ENCODE measurements around the gene FCMR.

The FCMR gene

DNA sequence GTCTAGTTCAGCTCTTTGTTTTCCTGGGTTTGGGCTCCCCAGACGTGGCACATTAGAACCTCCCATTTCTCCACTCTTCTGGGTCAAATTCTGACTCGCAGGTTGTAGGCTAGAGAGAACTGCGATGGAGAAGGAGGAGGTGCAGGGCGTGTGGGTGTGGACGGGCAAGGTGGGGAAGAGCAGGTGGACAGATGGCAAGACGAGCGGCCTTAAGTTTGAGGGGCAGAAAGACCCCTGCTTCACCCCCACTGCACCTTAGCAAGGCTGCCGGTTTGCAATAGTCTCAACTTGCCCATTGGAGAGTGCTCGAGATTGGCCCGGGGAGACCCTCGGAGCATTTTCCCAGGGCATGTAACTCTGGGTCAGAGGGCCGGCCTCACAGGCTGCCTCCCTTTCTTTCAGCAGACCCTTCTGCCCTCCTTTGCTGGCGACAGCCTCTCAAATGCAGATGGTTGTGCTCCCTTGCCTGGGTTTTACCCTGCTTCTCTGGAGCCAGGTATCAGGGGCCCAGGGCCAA, 22.8 kb downstream of the FCMR start:
- H3K9me3 ChIP-seq (ENCODE audit: control insufficient read depth in 2 of 2, low read length in 2 of 2), result no peaks in the 10 kb centered on the region
- peaks cover 4% of the 10 kb centered on the region for H3K4me1 ChIP-seq (ENCODE audit: control insufficient read depth, insufficient read depth, low read length)
- no peak overlapping the region for H3K27ac ChIP-seq (ENCODE audit: low read length)
- peaks cover 2 to 7% of the 10 kb centered on the region in 2 donors for H3K27me3 ChIP-seq (ENCODE audit: control insufficient read depth in 1 of 2, insufficient read depth in 2 of 2, low read length in 2 of 2)
- no peaks in the 10 kb centered on the region for H3K36me3 ChIP-seq (ENCODE audit: control insufficient read depth in 2 of 2, insufficient read depth in 2 of 2, low read length in 2 of 2)
- H3K4me3 ChIP-seq (ENCODE audit: low read length in 2 of 2), result no peak overlapping the region
- H3K9ac ChIP-seq (ENCODE audit: low read length in 2 of 2), result no peak overlapping the region

DNA sequence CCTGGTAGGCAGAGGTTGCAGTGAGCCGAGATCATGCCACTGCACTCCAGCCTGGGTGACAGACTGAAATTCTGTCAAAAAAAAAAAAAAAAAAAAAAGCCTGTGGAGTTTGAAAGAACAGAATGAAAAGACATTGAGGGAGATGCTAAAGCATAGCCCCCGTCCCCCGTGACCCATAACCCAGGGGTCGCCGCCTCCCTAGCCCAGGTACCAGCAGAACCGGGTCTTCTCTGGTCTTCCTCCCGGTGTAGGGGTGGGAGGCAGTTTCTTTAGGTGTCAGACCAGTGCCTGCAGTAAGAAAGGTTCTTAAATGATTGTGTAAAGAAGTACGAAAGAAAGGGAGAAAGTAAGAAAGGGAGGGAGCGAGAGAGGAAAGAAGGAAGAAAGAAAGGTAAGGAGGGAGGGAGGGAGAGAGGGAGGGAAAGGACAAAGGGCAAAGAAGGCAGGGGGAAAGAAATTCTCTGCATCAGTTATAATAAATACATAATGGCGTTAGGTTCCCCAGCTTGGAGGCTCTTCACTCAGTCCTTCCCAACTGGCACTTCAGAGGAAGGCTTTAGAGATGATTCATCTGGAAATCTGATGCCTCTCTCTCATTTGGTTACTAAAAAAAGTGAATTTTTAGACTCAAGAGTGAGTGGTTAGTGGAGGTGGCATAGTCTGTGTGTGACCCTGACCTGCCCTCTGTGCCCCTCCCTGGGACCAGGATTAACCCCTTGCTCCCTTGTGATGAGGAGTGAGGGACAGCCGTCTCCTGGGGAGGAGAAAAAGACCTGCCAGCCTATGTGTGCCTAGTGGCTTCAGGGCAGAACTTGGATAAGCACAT, 23.4 kb downstream of the FCMR start:
- Histone ChIP-seq H3K9ac (ENCODE audit: low read length in 2 of 2) (no peak overlapping the region), H3K36me3 (ENCODE audit: control insufficient read depth in 2 of 2, insufficient read depth in 2 of 2, low read length in 2 of 2) (no peaks in the 10 kb centered on the region), H3K4me1 (ENCODE audit: control insufficient read depth, insufficient read depth, low read length) (peaks cover 4% of the 10 kb centered on the region), H3K9me3 (ENCODE audit: control insufficient read depth in 2 of 2, low read length in 2 of 2) (no peaks in the 10 kb centered on the region), H3K27ac (ENCODE audit: low read length) (no peak overlapping the region), H3K4me3 (ENCODE audit: low read length in 2 of 2) (no peak overlapping the region), H3K27me3 (ENCODE audit: control insufficient read depth in 1 of 2, insufficient read depth in 2 of 2, low read length in 2 of 2) (peaks cover 2 to 8% of the 10 kb centered on the region in 2 donors)

DNA sequence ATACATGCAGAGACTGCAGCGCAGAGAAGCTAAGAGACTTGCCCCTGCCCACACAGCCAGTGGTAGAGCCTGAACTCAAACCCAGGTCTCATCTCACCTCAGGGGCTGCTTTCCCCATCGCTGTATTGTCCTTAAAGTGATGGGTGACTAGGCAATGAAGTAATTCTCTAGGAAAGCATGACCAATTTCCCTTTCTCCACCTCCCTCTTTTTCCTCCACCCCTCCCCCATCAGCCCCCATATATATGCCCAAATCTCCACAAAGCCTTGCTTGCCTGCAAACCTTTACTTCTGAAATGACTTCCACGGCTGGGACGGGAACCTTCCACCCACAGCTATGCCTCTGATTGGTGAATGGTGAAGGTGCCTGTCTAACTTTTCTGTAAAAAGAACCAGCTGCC, 24.6 kb downstream of the FCMR start, which contains the start of gene IL24:
IL24 (plus strand) TSS at position 269 of the 400 bp plus-strand sequence. CDS start 390 bp downstream, outside the sequence.
- Histone ChIP-seq H3K9ac (ENCODE audit: low read length in 2 of 2) (no peak within 1 kb of the TSS), H3K27ac (ENCODE audit: low read length) (no peak within 1 kb of the TSS), H3K4me3 (ENCODE audit: low read length in 2 of 2) (no peak within 1 kb of the TSS)

DNA sequence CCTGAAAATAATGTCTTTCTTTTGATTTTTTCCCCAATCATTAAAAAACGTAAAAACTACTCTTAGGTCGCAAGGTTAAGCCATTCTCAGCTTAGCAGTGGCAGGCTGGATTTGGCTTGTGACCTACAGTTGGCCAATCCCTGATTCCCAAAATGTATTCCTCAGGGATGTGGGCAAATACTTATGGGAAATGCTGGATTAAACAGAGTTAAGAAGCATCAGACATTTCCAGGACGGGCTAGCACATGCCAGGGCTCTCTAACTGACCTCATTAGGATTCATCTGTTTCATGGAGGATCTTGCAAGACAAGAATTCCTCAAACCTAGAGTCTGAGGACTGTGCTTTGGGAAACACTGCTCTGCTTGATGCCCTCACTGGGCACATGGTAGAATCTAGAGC, 25.5 kb downstream of the FCMR start:
- no peaks in the 10 kb centered on the region for H3K9me3 ChIP-seq (ENCODE audit: control insufficient read depth in 2 of 2, low read length in 2 of 2)
- peaks cover 9 to 14% of the 10 kb centered on the region in 2 donors for H3K27me3 ChIP-seq (ENCODE audit: control insufficient read depth in 1 of 2, insufficient read depth in 2 of 2, low read length in 2 of 2)
- no peak overlapping the region for H3K27ac ChIP-seq (ENCODE audit: low read length)

More for the DNA sequence above, 24.6 kb downstream of the FCMR start, which contains the start of gene IL24:
- Histone ChIP-seq H3K9me3 (ENCODE audit: control insufficient read depth in 2 of 2, low read length in 2 of 2) (no peaks in the 10 kb centered on the region), H3K4me1 (ENCODE audit: control insufficient read depth, insufficient read depth, low read length) (peaks cover 4% of the 10 kb centered on the region), H3K36me3 (ENCODE audit: control insufficient read depth in 2 of 2, insufficient read depth in 2 of 2, low read length in 2 of 2) (no peaks in the 10 kb centered on the region), H3K27me3 (ENCODE audit: control insufficient read depth in 1 of 2, insufficient read depth in 2 of 2, low read length in 2 of 2) (peaks cover 2 to 10% of the 10 kb centered on the region in 2 donors)

DNA sequence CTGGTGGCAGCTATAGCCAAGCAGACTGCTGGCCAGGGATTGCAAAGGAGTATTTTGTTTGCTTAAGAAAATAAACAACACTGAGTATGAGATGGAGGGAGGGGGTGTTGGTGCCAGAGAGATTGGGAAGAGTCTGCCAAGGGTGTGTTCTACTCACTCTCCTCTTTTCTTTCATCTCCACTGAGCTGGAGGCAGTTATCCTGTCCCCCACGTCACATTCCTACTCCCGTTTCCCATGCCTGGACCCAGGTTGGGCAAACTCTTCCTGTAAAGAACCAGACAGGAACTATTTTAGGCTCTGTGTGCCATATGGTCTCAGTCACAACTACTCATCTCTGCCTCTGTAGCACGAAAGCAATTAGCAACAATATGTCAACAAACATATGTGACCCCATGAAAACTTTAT, 25.9 kb downstream of the FCMR start:
- no peaks in the 10 kb centered on the region for H3K9me3 ChIP-seq (ENCODE audit: control insufficient read depth in 2 of 2, low read length in 2 of 2)
- peaks cover 4% of the 10 kb centered on the region for H3K4me1 ChIP-seq (ENCODE audit: control insufficient read depth, insufficient read depth, low read length)
- no peak overlapping the region for H3K27ac ChIP-seq (ENCODE audit: low read length)
- no peak overlapping the region for H3K9ac ChIP-seq (ENCODE audit: low read length in 2 of 2)
- peaks cover 9 to 16% of the 10 kb centered on the region in 2 donors for H3K27me3 ChIP-seq (ENCODE audit: control insufficient read depth in 1 of 2, insufficient read depth in 2 of 2, low read length in 2 of 2)
- no peak overlapping the region for H3K4me3 ChIP-seq (ENCODE audit: low read length in 2 of 2)
- no peaks in the 10 kb centered on the region for H3K36me3 ChIP-seq (ENCODE audit: control insufficient read depth in 2 of 2, insufficient read depth in 2 of 2, low read length in 2 of 2)

More for the DNA sequence above, 25.5 kb downstream of the FCMR start:
- Histone ChIP-seq H3K9ac (ENCODE audit: low read length in 2 of 2) (no peak overlapping the region), H3K4me3 (ENCODE audit: low read length in 2 of 2) (no peak overlapping the region), H3K36me3 (ENCODE audit: control insufficient read depth in 2 of 2, insufficient read depth in 2 of 2, low read length in 2 of 2) (no peaks in the 10 kb centered on the region), H3K4me1 (ENCODE audit: control insufficient read depth, insufficient read depth, low read length) (peaks cover 4% of the 10 kb centered on the region)

DNA sequence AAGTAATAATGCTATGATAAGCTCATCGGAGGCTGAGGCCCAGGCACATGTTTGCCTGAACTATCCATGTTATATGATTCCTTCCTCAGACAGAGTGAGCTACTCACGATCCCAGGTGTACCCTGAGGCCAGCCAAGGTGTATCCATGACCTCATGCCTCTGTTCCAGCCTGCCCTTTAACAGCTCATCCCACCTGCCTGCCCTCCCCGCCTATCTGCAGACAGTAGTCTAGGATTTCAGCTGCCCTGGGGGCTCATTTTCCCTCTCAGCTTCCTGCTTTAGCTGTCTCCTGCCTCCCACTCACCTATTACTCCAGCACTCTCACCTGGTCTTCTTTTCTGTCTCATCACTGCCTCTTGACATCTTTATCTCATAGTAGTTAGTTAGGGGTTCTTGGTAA, 26.4 kb downstream of the FCMR start:
- Histone ChIP-seq H3K9ac (ENCODE audit: low read length in 2 of 2) (no peak overlapping the region), H3K36me3 (ENCODE audit: control insufficient read depth in 2 of 2, insufficient read depth in 2 of 2, low read length in 2 of 2) (no peaks in the 10 kb centered on the region), H3K4me3 (ENCODE audit: low read length in 2 of 2) (no peak overlapping the region), H3K9me3 (ENCODE audit: control insufficient read depth in 2 of 2, low read length in 2 of 2) (no peaks in the 10 kb centered on the region), H3K27me3 (ENCODE audit: control insufficient read depth in 1 of 2, insufficient read depth in 2 of 2, low read length in 2 of 2) (peaks cover 9 to 16% of the 10 kb centered on the region in 2 donors), H3K4me1 (ENCODE audit: control insufficient read depth, insufficient read depth, low read length) (peaks cover 4% of the 10 kb centered on the region), H3K27ac (ENCODE audit: low read length) (no peak overlapping the region)

DNA sequence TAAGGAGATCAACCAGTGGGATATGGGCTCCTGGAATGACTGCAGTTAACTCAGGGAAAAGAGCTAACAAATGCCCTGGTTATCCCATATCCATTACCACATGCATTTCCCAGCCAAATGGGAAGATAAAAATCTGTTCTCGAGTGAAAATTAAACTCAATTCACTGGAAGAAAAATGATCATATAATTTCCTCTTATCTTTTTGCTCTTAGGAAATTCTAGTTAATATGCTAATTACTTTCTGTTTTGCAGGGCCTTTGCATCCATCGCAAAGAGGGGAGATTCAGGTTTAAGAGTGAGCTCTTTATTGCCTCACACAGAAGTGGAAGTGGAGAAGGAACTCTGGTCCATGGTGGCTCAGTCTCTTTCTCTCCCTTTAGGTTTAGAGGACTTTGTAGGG, 28.4 kb downstream of the FCMR start:
- Histone ChIP-seq H3K36me3 (ENCODE audit: control insufficient read depth in 2 of 2, insufficient read depth in 2 of 2, low read length in 2 of 2) (no peaks in the 10 kb centered on the region), H3K9me3 (ENCODE audit: control insufficient read depth in 2 of 2, low read length in 2 of 2) (no peaks in the 10 kb centered on the region), H3K4me3 (ENCODE audit: low read length in 2 of 2) (no peak overlapping the region), H3K9ac (ENCODE audit: low read length in 2 of 2) (no peak overlapping the region), H3K4me1 (ENCODE audit: control insufficient read depth, insufficient read depth, low read length) (peaks cover 4% of the 10 kb centered on the region), H3K27me3 (ENCODE audit: control insufficient read depth in 1 of 2, insufficient read depth in 2 of 2, low read length in 2 of 2) (peaks cover 7 to 13% of the 10 kb centered on the region in 2 donors), H3K27ac (ENCODE audit: low read length) (no peak overlapping the region)

DNA sequence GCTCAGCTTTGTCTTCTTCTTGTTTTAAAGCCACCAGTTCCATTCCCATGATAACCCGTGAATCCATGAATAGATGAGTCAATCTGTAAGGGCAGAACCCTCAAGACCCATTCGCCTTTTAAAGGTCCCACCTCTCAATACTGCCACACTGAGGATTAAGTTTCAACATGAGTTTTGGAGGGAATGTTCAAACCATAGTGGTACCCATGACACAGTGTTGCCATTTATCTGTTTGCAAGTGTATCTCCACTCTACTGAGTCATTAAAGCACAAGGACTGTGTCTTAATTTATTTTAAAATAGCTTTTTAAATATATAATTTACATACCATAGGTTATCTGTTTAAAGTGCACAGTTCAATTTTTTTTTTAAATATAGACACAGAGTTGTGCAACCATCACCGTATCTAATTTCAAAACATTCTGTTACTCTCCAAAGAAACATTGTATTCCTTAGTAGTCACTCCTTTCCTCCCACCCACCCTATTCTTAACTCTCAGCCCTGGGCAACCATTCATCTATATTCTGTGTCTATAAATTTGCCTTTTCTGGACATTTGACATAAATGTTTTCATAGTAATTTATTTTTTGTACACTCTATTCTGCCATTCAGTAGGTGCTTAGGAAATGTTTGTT, 29.3 kb downstream of the FCMR start:
- H3K4me3 ChIP-seq (ENCODE audit: low read length in 2 of 2), result no peak overlapping the region
- H3K4me1 ChIP-seq (ENCODE audit: control insufficient read depth, insufficient read depth, low read length), result peaks cover 4% of the 10 kb centered on the region
- H3K27ac ChIP-seq (ENCODE audit: low read length), result no peak overlapping the region
- H3K27me3 ChIP-seq (ENCODE audit: control insufficient read depth in 1 of 2, insufficient read depth in 2 of 2, low read length in 2 of 2), result peaks cover 7 to 13% of the 10 kb centered on the region in 2 donors
- no peak overlapping the region for H3K9ac ChIP-seq (ENCODE audit: low read length in 2 of 2)
- H3K36me3 ChIP-seq (ENCODE audit: control insufficient read depth in 2 of 2, insufficient read depth in 2 of 2, low read length in 2 of 2), result no peaks in the 10 kb centered on the region
- no peaks in the 10 kb centered on the region for H3K9me3 ChIP-seq (ENCODE audit: control insufficient read depth in 2 of 2, low read length in 2 of 2)

DNA sequence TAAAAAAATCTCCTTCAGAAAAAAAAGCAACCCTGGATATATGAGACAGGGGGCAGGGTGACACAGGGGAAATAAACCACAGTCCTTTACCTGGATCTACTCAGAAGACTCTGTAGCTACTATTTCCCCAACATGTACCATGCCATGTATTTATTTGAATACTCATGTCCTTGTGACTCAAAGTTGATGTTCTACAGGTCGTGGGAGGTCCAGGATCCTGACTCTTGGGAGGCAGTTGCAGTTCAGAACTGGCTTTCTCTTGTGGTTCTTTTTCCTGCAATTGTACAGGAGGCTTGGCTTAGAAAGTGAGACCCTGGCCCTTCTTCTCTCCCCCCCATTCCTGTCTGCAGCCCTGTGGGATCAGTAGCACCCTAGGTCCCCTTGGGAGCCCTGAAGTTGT, 30.3 kb downstream of the FCMR start:
- no peaks in the 10 kb centered on the region for H3K36me3 ChIP-seq (ENCODE audit: control insufficient read depth in 2 of 2, insufficient read depth in 2 of 2, low read length in 2 of 2)
- no peaks in the 10 kb centered on the region for H3K9me3 ChIP-seq (ENCODE audit: control insufficient read depth in 2 of 2, low read length in 2 of 2)
- no peak overlapping the region for H3K4me3 ChIP-seq (ENCODE audit: low read length in 2 of 2)

DNA sequence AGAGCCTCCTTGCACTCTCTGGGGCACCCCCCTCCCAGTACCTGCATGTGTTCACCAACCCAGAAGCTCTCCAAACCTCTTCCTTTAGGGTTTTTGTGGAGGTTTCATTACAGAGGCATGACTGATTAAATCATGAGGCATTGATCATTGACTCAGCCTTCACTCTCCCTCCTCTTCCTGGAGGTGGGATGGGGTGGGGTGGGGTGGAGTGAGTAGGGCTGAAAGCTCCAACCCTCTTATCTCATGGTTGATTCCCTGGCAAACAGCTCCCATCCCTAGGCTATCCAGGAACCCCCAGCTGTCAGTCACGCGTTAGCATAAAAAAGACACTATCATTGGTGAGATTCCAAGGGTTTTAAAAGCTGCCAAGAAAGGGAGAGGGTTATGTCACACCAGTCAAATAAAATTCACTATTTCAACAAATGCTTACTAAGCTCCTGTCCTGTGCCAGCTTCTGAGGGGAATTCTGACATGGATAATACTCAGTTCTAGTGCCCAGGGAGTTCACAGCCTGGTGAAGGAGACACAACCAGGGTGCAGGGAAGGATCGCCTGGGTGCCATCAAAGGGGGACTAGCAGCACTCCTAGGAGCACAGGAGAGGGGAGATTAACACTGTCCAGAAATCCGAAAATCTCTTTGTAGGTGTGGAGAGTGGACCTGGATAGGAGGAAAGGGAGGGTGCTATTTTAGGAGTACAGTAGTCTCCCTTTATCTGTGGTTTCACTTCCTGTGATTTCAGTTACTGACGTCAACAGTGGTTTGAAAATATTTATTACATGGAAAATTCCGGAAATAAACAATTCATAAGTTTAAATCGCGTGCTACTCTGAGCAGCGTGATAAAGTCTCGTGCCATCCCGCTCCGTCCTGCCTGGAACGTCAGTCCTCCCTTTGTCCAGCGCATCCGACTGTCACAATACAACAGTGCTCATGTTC, 31.3 kb downstream of the FCMR start:
- no peak overlapping the region for H3K9ac ChIP-seq (ENCODE audit: low read length in 2 of 2)
- no peak overlapping the region for H3K27ac ChIP-seq (ENCODE audit: low read length)
- H3K4me1 ChIP-seq (ENCODE audit: control insufficient read depth, insufficient read depth, low read length), result no peaks in the 10 kb centered on the region
- H3K27me3 ChIP-seq (ENCODE audit: control insufficient read depth in 1 of 2, insufficient read depth in 2 of 2, low read length in 2 of 2), result peaks cover 7 to 10% of the 10 kb centered on the region in 2 donors
- no peaks in the 10 kb centered on the region for H3K9me3 ChIP-seq (ENCODE audit: control insufficient read depth in 2 of 2, low read length in 2 of 2)
- no peaks in the 10 kb centered on the region for H3K36me3 ChIP-seq (ENCODE audit: control insufficient read depth in 2 of 2, insufficient read depth in 2 of 2, low read length in 2 of 2)
- no peak overlapping the region for H3K4me3 ChIP-seq (ENCODE audit: low read length in 2 of 2)

More for the DNA sequence above, 30.3 kb downstream of the FCMR start:
- H3K27me3 ChIP-seq (ENCODE audit: control insufficient read depth in 1 of 2, insufficient read depth in 2 of 2, low read length in 2 of 2), result peaks cover 7 to 11% of the 10 kb centered on the region in 2 donors
- H3K4me1 ChIP-seq (ENCODE audit: control insufficient read depth, insufficient read depth, low read length), result peaks cover 4% of the 10 kb centered on the region
- H3K27ac ChIP-seq (ENCODE audit: low read length), result no peak overlapping the region
- no peak overlapping the region for H3K9ac ChIP-seq (ENCODE audit: low read length in 2 of 2)
